WTC11 (cell line): ENCODE data around the gene ZDHHC18.

Source experiments
- CREB1 ChIP-seq: sonication (generic); formaldehyde crosslinking; IDR thresholded peaks from 2 replicates; pipeline ENCODE4 v1.8.0; 2023; ENCODE audit warnings: mild to moderate bottlenecking, missing genetic modification reagents
- CTCF ChIP-seq: fragments of 200-600 bp; IDR thresholded peaks from 2 replicates; pipeline ENCODE4 v1.8.0; 2022; ENCODE audit warnings: antibody characterized with exemption
- HMGXB4 ChIP-seq: sonication (generic); formaldehyde crosslinking; IDR thresholded peaks from 2 replicates; pipeline ENCODE4 v1.8.1; 2023; ENCODE audit warnings: mild to moderate bottlenecking, moderate library complexity, missing genetic modification reagents
- IRF2 ChIP-seq: sonication (generic); formaldehyde crosslinking; IDR thresholded peaks from 2 replicates; pipeline ENCODE4 v1.8.0; 2022; ENCODE audit warnings: low read depth, missing genetic modification reagents, borderline replicate concordance

GRCh38 chr1:26831546-26832248 is 5.2 kb downstream of the ZDHHC18 start:
- no peak for TF ChIP-seq CREB1 (CRISPR knock-in tag)
- TF ChIP-seq CTCF: no peak
- no peak for TF ChIP-seq HMGXB4
- TF ChIP-seq IRF2 (CRISPR knock-in tag): no peak
